A549 treated with CpdA at 1 μM for 4 hours (cell line): ENCODE results near the gene ALDH3A2. TPM values are rescaled to one million over a fixed set of nuclear protein-coding genes. Genes with fewer than 3 reads are reported as not detected.

Experiments
- total RNA-seq: library from RNA; stranded (reverse); fragments of 200-300 nt; extraction: Qiagen RNA extraction; gene quantifications from 5 replicates; pipeline ENCODE4 v1.2.3, GENCODE V29; 2022; ENCODE audit warnings: low read depth

Gene ALDH3A2
- total RNA-seq, result 152 to 175 TPM (median 165 TPM) in 5 replicates

DNA sequence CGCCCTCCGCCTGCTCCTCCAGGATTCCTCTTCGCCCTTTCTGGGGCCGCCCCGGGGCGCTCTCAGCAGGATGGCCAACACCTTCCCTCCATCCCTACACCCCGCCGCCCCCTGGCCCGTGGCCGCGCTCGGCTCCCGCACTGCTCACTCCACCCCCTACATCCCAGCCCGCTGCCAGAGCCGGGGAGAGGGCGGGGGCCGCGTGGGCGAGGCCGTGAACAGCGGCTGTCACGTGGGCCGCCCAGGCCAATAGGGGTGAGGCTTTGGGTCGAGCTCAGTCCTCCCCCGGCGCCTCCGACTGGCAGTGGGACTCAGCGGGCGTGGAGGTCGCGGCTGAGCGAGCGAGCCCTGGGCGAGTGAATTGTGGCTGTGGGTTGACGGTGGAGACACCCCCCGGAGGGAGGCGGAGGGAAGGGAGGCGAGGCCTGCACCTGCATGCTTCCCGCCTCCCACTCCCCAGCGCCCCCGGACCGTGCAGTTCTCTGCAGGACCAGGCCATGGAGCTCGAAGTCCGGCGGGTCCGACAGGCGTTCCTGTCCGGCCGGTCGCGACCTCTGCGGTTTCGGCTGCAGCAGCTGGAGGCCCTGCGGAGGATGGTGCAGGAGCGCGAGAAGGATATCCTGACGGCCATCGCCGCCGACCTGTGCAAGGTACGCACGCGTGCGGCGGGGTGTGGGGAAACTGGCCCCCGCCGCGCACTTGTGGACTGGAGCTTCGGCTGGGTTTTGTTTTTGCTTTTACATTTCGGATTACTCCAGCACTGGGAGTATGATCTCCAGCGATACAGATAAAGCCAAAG lies at the start of gene ALDH3A2:
Gene ALDH3A2, plus strand, starts transcription at position 277 of the 799 bp plus-strand sequence. Its CDS starts 221 bp downstream, at position 498.

DNA sequence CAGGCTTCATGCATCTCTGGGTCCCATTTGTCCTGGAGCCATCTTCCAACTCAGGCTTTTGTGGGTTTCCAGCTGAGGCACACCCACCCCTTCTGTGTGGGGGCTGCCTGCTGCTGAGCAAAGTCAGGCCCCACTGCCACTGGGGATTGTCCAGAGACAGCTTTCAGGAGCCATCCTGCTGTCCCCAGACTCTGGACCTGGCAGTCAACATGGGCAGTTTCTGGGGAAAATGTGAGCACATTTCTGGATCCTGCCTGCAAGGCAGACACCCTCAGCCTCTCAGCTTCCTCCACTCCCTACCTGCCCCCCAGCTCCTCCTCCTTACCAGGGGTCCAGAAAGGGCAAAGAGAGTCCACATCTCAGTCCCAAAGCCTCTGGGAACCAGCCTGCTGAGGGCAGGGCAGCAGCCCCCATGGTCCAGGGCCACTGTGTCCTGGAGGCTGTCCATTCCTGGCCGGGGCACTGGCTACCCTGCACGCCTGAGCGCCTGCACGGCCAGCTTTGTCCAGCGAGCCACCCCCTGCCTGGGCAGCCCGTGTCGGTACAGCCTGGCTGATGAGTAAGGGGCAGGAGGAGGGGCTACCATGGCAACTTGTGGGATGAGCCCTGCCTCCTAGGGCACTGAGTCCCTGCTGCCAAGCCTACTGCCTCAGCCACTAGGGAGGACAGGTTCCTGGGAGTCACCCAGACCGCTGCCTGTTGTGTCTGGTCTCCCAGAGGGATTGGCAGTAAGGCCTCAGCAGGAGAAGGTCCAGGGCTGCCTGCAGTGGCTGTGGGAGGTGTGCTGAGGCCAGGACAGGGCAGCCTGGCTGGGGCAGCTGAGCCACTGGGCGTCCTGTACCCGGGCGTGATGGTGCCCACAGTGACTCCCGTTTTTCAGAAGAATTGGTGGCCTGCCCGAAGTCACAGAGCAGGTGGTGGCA lies 67.8 kb downstream of the ALDH3A2 start, which contains the start of gene SLC47A2:
Gene SLC47A2, minus strand, starts transcription at position 477 of the 923 bp plus-strand sequence. Its CDS starts 29 bp downstream, at position 448.

Other genes starting within 250 kb of the ALDH3A2 start
- 0.45 to 1.0 TPM (median 0.88 TPM) in 5 replicates for gene RNF112, start 237.5 kb upstream of the ALDH3A2 start, total RNA-seq
- 22.8 to 25.1 TPM (median 23.9 TPM) in 5 replicates for gene SLC47A1, start 114.9 kb upstream of the ALDH3A2 start, total RNA-seq
- 0.06 to 0.16 TPM (median 0.14 TPM) in 5 replicates for gene SLC47A2, start 67.8 kb downstream of the ALDH3A2 start, total RNA-seq
- 792 to 1,155 TPM (median 821 TPM) in 5 replicates for gene ALDH3A1, start 99.5 kb downstream of the ALDH3A2 start, total RNA-seq
- gene ULK2, start 219.2 kb downstream of the ALDH3A2 start, total RNA-seq, result 10.2 to 16.2 TPM (median 13.4 TPM) in 5 replicates